Panc1 (cell line): ENCODE results near the gene EDEM3.

Source experiments
- CTCF ChIP-seq: fragments of 450-650 bp; IDR thresholded peaks from 2 replicates; pipeline ENCODE4 v1.5.1; 2017; ENCODE audit warnings: mild to moderate bottlenecking
- POLR2AphosphoS5 ChIP-seq: IDR thresholded peaks from 2 replicates; pipeline ENCODE4 v1.6.1; 2012; ENCODE audit warnings: mild to moderate bottlenecking, low read depth, low read length, moderate library complexity
- REST ChIP-seq, 2 experiments: IDR thresholded peaks; 2 replicates each; pipeline ENCODE4 v1.6.1; 2011 to 2012; ENCODE audit warnings: low read depth in 2 of 2, control low read depth in 1 of 2, low read length in 1 of 2, mild to moderate bottlenecking in 1 of 2, moderate library complexity in 1 of 2; ENCODE audit not compliant: insufficient read depth in 1 of 2
- SIN3A ChIP-seq: IDR thresholded peaks from 2 replicates; pipeline ENCODE4 v1.6.1; 2012; ENCODE audit warnings: low read depth, mild to moderate bottlenecking, low read length, moderate library complexity, borderline replicate concordance; ENCODE audit not compliant: insufficient read depth
- TCF7L2 ChIP-seq: IDR thresholded peaks from 2 replicates; pipeline ENCODE4 v1.6.1; 2011; ENCODE audit warnings: mild to moderate bottlenecking, low read depth, low read length, inconsistent platforms

- TF ChIP-seq CTCF (no peak), TCF7L2 (no peak), POLR2AphosphoS5 (no peak), SIN3A (no peak), REST (IDR thresholded peaks at IDR 0.05; ENCODE audit: insufficient read depth in 1 of 2, low read depth in 2 of 2, low read length in 1 of 2) (no peak)
Observed at GRCh38 chr1:184747089-184747955, 7.3 kb downstream of the EDEM3 start.
